ENCODE measurements around the gene FAM32A. TPM values are rescaled to one million over a fixed set of nuclear protein-coding genes. Genes with fewer than 3 reads are reported as not detected.

The FAM32A gene
- total and polyA plus RNA-seq, 10 of the 15 experiments (the other 5 are each of a cell fraction or from before 2014, with no cell fraction given) = 33.3 to 116 (median 71.9) TPM

GRCh38 chr19:16168465-16169081 lies 16.6 kb upstream of the FAM32A start:
- Histone ChIP-seq H3K27ac (ENCODE audit: control insufficient read depth, insufficient read depth) (no peak overlapping the region), H3K27me3 (replicated peaks in 1 of 2; ENCODE audit: control insufficient read depth in 2 of 2, insufficient read depth in 2 of 2, low read length in 1 of 2) (no peaks in the 10 kb centered on the region), H3K79me2 (ENCODE audit: control insufficient read depth, insufficient read depth, low read length) (no peaks in the 10 kb centered on the region), H3K36me3 (ENCODE audit: control insufficient read depth in 2 of 2, insufficient read depth in 2 of 2, low read length in 1 of 2) (no peaks in the 10 kb centered on the region), H3K9me3 (replicated peaks; ENCODE audit: control insufficient read depth, insufficient read depth, low read length) (no peaks in the 10 kb centered on the region; the same call in 2 of the 3 replicates), H4K20me1 (ENCODE audit: control insufficient read depth, insufficient read depth) (no peaks in the 10 kb centered on the region), H3K4me1 (ENCODE audit: control insufficient read depth, insufficient read depth, low read length) (peaks cover 8% of the 10 kb centered on the region; the same call in 1 of the 2 replicates), H3K4me3 (no peak overlapping the region), H2AFZ (ENCODE audit: control insufficient read depth, low read depth, low read length) (peak overlapping the region; percentile 7; the same call in 1 of the 2 replicates), H3K4me2 (ENCODE audit: control insufficient read depth, insufficient read depth) (no peak overlapping the region), H3K9ac (ENCODE audit: control insufficient read depth, insufficient read depth, low read length) (no peak overlapping the region)
- POLR2A ChIA-PET = interaction anchor here (0.5 to 1.3 kb wide), 5 partner anchors 11 to 835 kb away, joined by 3 to 5 read pairs (median 3); no protein-coding TSS in a partner anchor
- intact Hi-C loops (cut with micrococcal nuclease; ENCODE audit: unreplicated experiment) = no loop called here
- DNase-seq (ENCODE audit: low read depth, low spot score) (no peak), ATAC-seq (peak; percentile 47), FAIRE-seq (peak; percentile 59)
- RAD21 ChIA-PET (ENCODE audit: unreplicated experiment) = interaction anchor here (1.2 kb wide), 1 partner anchor 23 kb away, joined by 4 read pairs; no protein-coding TSS in a partner anchor
- 3% methylated on average over 2 of the region's 2 CpGs for WGBS (ENCODE audit: insufficient coverage, insufficient replicate concordance, low lambda C conversion rate, missing lambda C conversion rate)
- SMC1A ChIA-PET (ENCODE audit: uncharacterized antibody, unreplicated experiment) = interaction anchor here (1.3 to 2.5 kb wide), 4 partner anchors 8 to 24 kb away, joined by 3 to 9 read pairs (median 6); partner anchors contain the start of gene HSH2D
- no TSS peak for BruUV-seq (replicated peaks)
- TF ChIP-seq E2F8 (IDR thresholded peaks at IDR 0.05; ENCODE audit: low read depth, partially characterized antibody) (no peak), NFYB (IDR thresholded peaks at IDR 0.05; ENCODE audit: insufficient read depth, low read depth, low read length) (peak; percentile 86), ZBTB4 (CRISPR knock-in tag; IDR thresholded peaks at IDR 0.05) (no peak), ATF3 (IDR thresholded peaks at IDR 0.05; ENCODE audit: borderline replicate concordance, extremely low read depth, low read depth, low read length) (peak; percentile 61; the same call in 1 of the 2 replicates), USF2 (IDR thresholded peaks at IDR 0.05; ENCODE audit: borderline replicate concordance, low read depth, low read length) (peak; percentile 18; the same call in 1 of the 2 replicates), KAT2A (conservative IDR thresholded peaks at IDR 0.05; ENCODE audit: control insufficient read depth, low read depth, low read length) (no peak), ZSCAN29 (IDR thresholded peaks at IDR 0.05) (no peak), FOXK2 (IDR thresholded peaks at IDR 0.05) (no peak), USF1 (IDR thresholded peaks at IDR 0.05; ENCODE audit: borderline replicate concordance, extremely low read length, insufficient read depth, low read depth, low read length) (peak; percentile 82), CHD4 (IDR thresholded peaks at IDR 0.05) (no peak), RAD51 (IDR thresholded peaks at IDR 0.05) (peak; percentile 64; the same call in 1 of the 2 replicates), POLR2AphosphoS2 (IDR thresholded peaks at IDR 0.05; ENCODE audit: low read depth, low read length) (no peak)
- in situ Hi-C loops (cut with MboI) = no loop called here
- CTCF ChIA-PET = interaction anchor here (1.0 to 1.6 kb wide), 6 partner anchors 23 to 249 kb away, joined by 3 to 5 read pairs (median 3); no protein-coding TSS in a partner anchor
